ENCODE results near the gene LDLRAP1. TPM values are rescaled to one million over a fixed set of nuclear protein-coding genes. Genes with fewer than 3 reads are reported as not detected.

Gene LDLRAP1
- total RNA-seq, 1 donor from 2014 or later: 8.0 TPM

DNA sequence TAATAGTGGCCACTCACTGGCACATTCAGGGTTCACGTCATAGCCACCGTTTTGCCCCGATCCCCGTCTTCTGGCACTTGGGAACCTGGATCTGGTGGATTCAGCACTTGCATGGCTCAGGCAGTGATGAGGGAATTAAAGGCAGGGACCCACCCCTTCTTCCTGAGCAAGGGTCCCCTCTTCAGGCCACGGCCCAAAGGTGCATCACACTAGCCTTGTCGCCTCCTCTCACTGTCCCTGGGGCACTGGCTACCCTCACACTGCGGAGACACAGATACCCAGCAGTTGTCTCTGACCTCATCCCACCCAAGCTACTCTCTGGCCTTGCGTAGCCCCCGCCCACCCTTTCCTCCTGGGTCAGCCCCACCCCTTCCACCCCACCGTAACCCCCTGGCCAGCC, 19.9 kb upstream of the LDLRAP1 start:
- H3K27me3 Mint-ChIP-seq (ENCODE audit: low read depth, unreplicated experiment): peaks cover 22% of the 10 kb centered on the region
- H3K9me3 ChIP-seq (ENCODE audit: insufficient read depth, low read depth, low read length): peaks cover 7% of the 10 kb centered on the region
- no peak for DNase-seq (ENCODE audit: low read depth)
- no peak for TF ChIP-seq EZH2 (IDR thresholded peaks at IDR 0.05; ENCODE audit: insufficient read depth, low read length)
- TF ChIP-seq, protein P1, sequence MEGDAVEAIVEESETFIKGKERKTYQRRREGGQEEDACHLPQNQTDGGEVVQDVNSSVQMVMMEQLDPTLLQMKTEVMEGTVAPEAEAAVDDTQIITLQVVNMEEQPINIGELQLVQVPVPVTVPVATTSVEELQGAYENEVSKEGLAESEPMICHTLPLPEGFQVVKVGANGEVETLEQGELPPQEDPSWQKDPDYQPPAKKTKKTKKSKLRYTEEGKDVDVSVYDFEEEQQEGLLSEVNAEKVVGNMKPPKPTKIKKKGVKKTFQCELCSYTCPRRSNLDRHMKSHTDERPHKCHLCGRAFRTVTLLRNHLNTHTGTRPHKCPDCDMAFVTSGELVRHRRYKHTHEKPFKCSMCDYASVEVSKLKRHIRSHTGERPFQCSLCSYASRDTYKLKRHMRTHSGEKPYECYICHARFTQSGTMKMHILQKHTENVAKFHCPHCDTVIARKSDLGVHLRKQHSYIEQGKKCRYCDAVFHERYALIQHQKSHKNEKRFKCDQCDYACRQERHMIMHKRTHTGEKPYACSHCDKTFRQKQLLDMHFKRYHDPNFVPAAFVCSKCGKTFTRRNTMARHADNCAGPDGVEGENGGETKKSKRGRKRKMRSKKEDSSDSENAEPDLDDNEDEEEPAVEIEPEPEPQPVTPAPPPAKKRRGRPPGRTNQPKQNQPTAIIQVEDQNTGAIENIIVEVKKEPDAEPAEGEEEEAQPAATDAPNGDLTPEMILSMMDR (IDR thresholded peaks at IDR 0.05; ENCODE audit: insufficient read depth, low read depth, low read length): peak; percentile 24
- FAIRE-seq: no peak
- H4K20me1 ChIP-seq (ENCODE audit: insufficient read depth, low read length): no peaks in the 10 kb centered on the region
- H3K27ac Mint-ChIP-seq (ENCODE audit: unreplicated experiment): peak overlapping the region; percentile 34
- H3K4me3 Mint-ChIP-seq (ENCODE audit: unreplicated experiment): no peak overlapping the region
- no peak overlapping the region for H3K4me2 ChIP-seq (ENCODE audit: low read length)
- H3K4me1 Mint-ChIP-seq (ENCODE audit: low read depth, unreplicated experiment): no peaks in the 10 kb centered on the region
- H3K4me1 ChIP-seq (ENCODE audit: insufficient read depth, low read length): no peaks in the 10 kb centered on the region
- no peaks in the 10 kb centered on the region for H3K36me3 Mint-ChIP-seq (ENCODE audit: low read depth, unreplicated experiment)
- no peak overlapping the region for H3K9ac ChIP-seq (ENCODE audit: low read length)
- H3K36me3 ChIP-seq (ENCODE audit: insufficient read depth, low read length): no peaks in the 10 kb centered on the region
- H3K27me3 ChIP-seq (ENCODE audit: insufficient read depth, low read length): peaks cover 10% of the 10 kb centered on the region
- no peak overlapping the region for H2AFZ ChIP-seq (ENCODE audit: low read depth, low read length)
- H3K27ac ChIP-seq (ENCODE audit: low read depth, low read length): no peak overlapping the region
- H3K9me3 Mint-ChIP-seq (ENCODE audit: unreplicated experiment): peaks cover 4% of the 10 kb centered on the region
- no peaks in the 10 kb centered on the region for H3K79me2 ChIP-seq (ENCODE audit: insufficient read depth, low read length)
- H3K4me3 ChIP-seq (ENCODE audit: insufficient read depth, low read depth, low read length): no peak overlapping the region

DNA sequence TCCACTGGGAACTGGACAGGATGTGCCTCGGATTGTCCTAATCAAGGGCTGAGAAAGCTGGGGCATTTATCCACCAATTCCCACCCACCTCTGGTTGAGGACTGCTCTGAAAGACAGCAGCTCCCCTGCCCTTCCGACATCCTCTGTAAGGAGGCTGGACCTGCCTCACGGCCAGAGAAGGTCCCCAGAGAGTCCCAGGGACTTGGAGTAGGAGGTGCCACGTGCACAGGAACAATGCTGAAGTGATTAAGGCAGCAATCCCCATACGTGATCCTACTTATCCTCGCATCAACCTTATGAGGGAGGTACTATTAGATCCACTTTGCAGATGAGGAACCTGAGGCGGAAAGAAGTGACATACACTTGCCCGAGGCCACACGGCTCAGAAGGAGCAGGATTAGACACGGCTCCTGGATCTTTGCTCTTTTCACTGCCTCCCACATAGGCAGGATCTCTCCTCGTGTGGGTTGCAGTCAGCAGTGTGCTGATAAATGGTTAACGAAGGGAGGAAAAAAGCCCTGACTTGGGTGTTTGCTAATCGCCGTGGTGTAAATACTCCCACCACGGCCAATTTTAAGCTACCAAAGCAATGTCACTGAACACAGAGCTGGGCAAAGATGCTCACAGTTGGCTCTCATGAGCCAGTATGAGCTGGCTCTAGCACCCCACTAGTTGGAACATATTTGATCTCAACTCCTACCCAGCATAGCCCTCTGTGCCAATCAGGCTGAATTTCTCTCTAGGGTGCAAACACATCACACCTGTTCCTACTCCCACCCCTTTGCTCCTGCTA, 18.6 kb upstream of the LDLRAP1 start:
- Histone ChIP-seq H3K79me2 (ENCODE audit: insufficient read depth, low read length) (no peaks in the 10 kb centered on the region), H3K4me1 (ENCODE audit: insufficient read depth, low read length) (no peaks in the 10 kb centered on the region), H3K4me2 (ENCODE audit: low read length) (no peak overlapping the region), H3K4me3 (ENCODE audit: insufficient read depth, low read depth, low read length) (no peak overlapping the region), H2AFZ (ENCODE audit: low read depth, low read length) (no peak overlapping the region), H3K36me3 (ENCODE audit: insufficient read depth, low read length) (no peaks in the 10 kb centered on the region), H3K27me3 (ENCODE audit: insufficient read depth, low read length) (peaks cover 10% of the 10 kb centered on the region), H3K9me3 (ENCODE audit: insufficient read depth, low read depth, low read length) (peaks cover 7% of the 10 kb centered on the region), H3K27ac (ENCODE audit: low read depth, low read length) (no peak overlapping the region), H3K9ac (ENCODE audit: low read length) (no peak overlapping the region), H4K20me1 (ENCODE audit: insufficient read depth, low read length) (no peaks in the 10 kb centered on the region)
- FAIRE-seq: no peak
- Mint-ChIP-seq H3K4me1 (ENCODE audit: low read depth, unreplicated experiment) (no peaks in the 10 kb centered on the region), H3K27ac (ENCODE audit: unreplicated experiment) (no peak overlapping the region), H3K36me3 (ENCODE audit: low read depth, unreplicated experiment) (no peaks in the 10 kb centered on the region), H3K27me3 (ENCODE audit: low read depth, unreplicated experiment) (peaks cover 22% of the 10 kb centered on the region), H3K4me3 (ENCODE audit: unreplicated experiment) (no peak overlapping the region), H3K9me3 (ENCODE audit: unreplicated experiment) (peaks cover 4% of the 10 kb centered on the region)
- no peak for DNase-seq (ENCODE audit: low read depth)
- TF ChIP-seq, protein P1 (IDR thresholded peaks at IDR 0.05; ENCODE audit: insufficient read depth, low read depth, low read length): no peak
- TF ChIP-seq EZH2 (IDR thresholded peaks at IDR 0.05; ENCODE audit: insufficient read depth, low read length): no peak

DNA sequence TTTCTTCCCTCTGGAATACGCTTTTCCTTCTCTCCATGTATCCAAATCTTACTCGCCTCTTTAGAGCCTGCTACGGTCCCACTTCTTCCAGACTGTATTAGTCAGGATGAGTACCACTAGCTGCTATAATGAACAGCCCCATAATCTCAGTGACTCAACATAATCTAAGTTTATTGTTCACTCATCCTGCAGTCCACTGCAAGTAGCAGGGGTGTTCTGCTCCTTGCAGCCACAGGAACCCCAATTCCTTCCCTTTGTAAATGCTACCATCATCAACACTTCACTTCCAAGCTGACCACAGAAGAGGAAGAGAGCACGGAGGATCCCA, 18.1 kb upstream of the LDLRAP1 start:
- Histone ChIP-seq H3K9ac (ENCODE audit: low read length) (no peak overlapping the region), H4K20me1 (ENCODE audit: insufficient read depth, low read length) (no peaks in the 10 kb centered on the region), H3K36me3 (ENCODE audit: insufficient read depth, low read length) (no peaks in the 10 kb centered on the region), H3K27ac (ENCODE audit: low read depth, low read length) (no peak overlapping the region), H2AFZ (ENCODE audit: low read depth, low read length) (no peak overlapping the region), H3K4me1 (ENCODE audit: insufficient read depth, low read length) (no peaks in the 10 kb centered on the region), H3K9me3 (ENCODE audit: insufficient read depth, low read depth, low read length) (peaks cover 7% of the 10 kb centered on the region), H3K27me3 (ENCODE audit: insufficient read depth, low read length) (peaks cover 10% of the 10 kb centered on the region), H3K79me2 (ENCODE audit: insufficient read depth, low read length) (no peaks in the 10 kb centered on the region), H3K4me3 (ENCODE audit: insufficient read depth, low read depth, low read length) (no peak overlapping the region), H3K4me2 (ENCODE audit: low read length) (no peak overlapping the region)
- TF ChIP-seq, protein P1 (IDR thresholded peaks at IDR 0.05; ENCODE audit: insufficient read depth, low read depth, low read length): no peak
- no peak for TF ChIP-seq EZH2 (IDR thresholded peaks at IDR 0.05; ENCODE audit: insufficient read depth, low read length)
- H3K4me3 Mint-ChIP-seq (ENCODE audit: unreplicated experiment): no peak overlapping the region
- no peaks in the 10 kb centered on the region for H3K36me3 Mint-ChIP-seq (ENCODE audit: low read depth, unreplicated experiment)
- no peaks in the 10 kb centered on the region for H3K4me1 Mint-ChIP-seq (ENCODE audit: low read depth, unreplicated experiment)
- no peak for DNase-seq (ENCODE audit: low read depth)
- no peak for FAIRE-seq
- H3K27me3 Mint-ChIP-seq (ENCODE audit: low read depth, unreplicated experiment): peaks cover 22% of the 10 kb centered on the region
- H3K27ac Mint-ChIP-seq (ENCODE audit: unreplicated experiment): no peak overlapping the region
- peaks cover 4% of the 10 kb centered on the region for H3K9me3 Mint-ChIP-seq (ENCODE audit: unreplicated experiment)

Measured in astrocyte (in vitro differentiated cells and primary cell).